HL-60 (cell line): ENCODE data around the gene NT5C2.

ENCODE experiments used
- GABPA ChIP-seq: IDR thresholded peaks from 2 replicates; pipeline ENCODE4 v1.6.1; 2012; ENCODE audit warnings: low read depth
- POLR2AphosphoS5 ChIP-seq: IDR thresholded peaks from 2 replicates; pipeline ENCODE4 v1.6.1; 2012; ENCODE audit warnings: low read depth
- SPI1 ChIP-seq: IDR thresholded peaks from 2 replicates; pipeline ENCODE4 v1.6.1; 2012; ENCODE audit warnings: low read depth, mild to moderate bottlenecking, borderline replicate concordance
- TF ChIP-seq, protein P1 (sequence below): IDR thresholded peaks from one replicate; pipeline ENCODE4 v1.5.1; 2011; ENCODE audit warnings: low read length, control low read depth, inconsistent platforms; ENCODE audit not compliant: insufficient read depth

DNA sequence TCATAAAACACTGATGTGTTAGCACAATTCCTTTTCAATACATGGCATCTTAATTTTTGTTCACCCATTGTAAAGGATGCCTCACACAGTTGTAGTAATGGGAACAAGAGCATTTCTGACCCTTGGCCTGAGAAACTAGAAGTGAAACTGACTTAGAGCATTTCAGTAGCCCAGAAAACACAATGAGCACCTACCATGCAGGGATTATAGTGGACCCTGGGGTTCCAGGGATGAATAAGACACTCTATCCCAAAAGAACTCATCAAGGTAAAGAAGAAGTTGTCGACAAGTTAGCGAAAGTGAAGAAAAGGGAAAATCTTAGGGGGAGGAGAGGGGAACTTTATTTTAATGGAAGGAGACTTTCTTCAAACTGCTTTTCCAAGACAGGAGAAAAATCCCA is 125.6 kb downstream of the NT5C2 start:
- TF ChIP-seq, protein P1, sequence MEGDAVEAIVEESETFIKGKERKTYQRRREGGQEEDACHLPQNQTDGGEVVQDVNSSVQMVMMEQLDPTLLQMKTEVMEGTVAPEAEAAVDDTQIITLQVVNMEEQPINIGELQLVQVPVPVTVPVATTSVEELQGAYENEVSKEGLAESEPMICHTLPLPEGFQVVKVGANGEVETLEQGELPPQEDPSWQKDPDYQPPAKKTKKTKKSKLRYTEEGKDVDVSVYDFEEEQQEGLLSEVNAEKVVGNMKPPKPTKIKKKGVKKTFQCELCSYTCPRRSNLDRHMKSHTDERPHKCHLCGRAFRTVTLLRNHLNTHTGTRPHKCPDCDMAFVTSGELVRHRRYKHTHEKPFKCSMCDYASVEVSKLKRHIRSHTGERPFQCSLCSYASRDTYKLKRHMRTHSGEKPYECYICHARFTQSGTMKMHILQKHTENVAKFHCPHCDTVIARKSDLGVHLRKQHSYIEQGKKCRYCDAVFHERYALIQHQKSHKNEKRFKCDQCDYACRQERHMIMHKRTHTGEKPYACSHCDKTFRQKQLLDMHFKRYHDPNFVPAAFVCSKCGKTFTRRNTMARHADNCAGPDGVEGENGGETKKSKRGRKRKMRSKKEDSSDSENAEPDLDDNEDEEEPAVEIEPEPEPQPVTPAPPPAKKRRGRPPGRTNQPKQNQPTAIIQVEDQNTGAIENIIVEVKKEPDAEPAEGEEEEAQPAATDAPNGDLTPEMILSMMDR, result no peak
- TF ChIP-seq POLR2AphosphoS5 (no peak), SPI1 (no peak), GABPA (no peak)
